ENCODE measurements around the gene XYLT1. TPM values are rescaled to one million over a fixed set of nuclear protein-coding genes. Genes with fewer than 3 reads are reported as not detected.
"Not testable (repeated sequence)": the region's sequence is repeated elsewhere in the genome, so short reads cannot be mapped to it uniquely, and the experiment has no call there.

The XYLT1 gene
- total RNA-seq: 10 to 100 TPM; 21.4 to 22.6 TPM

- H3K9me3 Mint-ChIP-seq: no peaks in the 10 kb centered on the region
- H3K4me3 Mint-ChIP-seq: peak within 1 kb of the TSS; percentile 90
- peak within 1 kb of the TSS; percentile 94 for H3K27ac Mint-ChIP-seq
- peaks cover 35% of the 10 kb centered on the region for H3K4me1 Mint-ChIP-seq
- H3K36me3 Mint-ChIP-seq (ENCODE audit: low read depth): peaks cover 32% of the 10 kb centered on the region
- H3K27me3 Mint-ChIP-seq: no peaks in the 10 kb centered on the region
- ATAC-seq (replicated peaks): peak; percentile 81
These were observed at the start of gene XYLT1 for GRCh38 chr16:17470908-17471718. Gene XYLT1, minus strand, starts transcription at chr16:17470960. Its CDS starts 164 bp downstream, at chr16:17470796.

- H3K4me3 Mint-ChIP-seq: no peak overlapping the region
- H3K36me3 Mint-ChIP-seq (ENCODE audit: low read depth): no peaks in the 10 kb centered on the region
These were observed 49.4 kb upstream of the XYLT1 start for GRCh38 chr16:17520111-17520510.

GRCh38 chr16:17519101-17519955 lies 48.6 kb upstream of the XYLT1 start:
- no peak overlapping the region for H3K27ac Mint-ChIP-seq
- ATAC-seq (replicated peaks): no peak
- H3K27me3 Mint-ChIP-seq: peaks cover 10% of the 10 kb centered on the region

More at GRCh38 chr16:17520111-17520510, 49.4 kb upstream of the XYLT1 start:
- ATAC-seq (replicated peaks): no peak
- Mint-ChIP-seq H3K4me1 (no peaks in the 10 kb centered on the region), H3K27ac (no peak overlapping the region), H3K9me3 (no peaks in the 10 kb centered on the region), H3K27me3 (peaks cover 10% of the 10 kb centered on the region)

GRCh38 chr16:17518441-17518840 lies 47.7 kb upstream of the XYLT1 start:
- Mint-ChIP-seq H3K27ac (no peak overlapping the region), H3K9me3 (no peaks in the 10 kb centered on the region), H3K4me1 (no peaks in the 10 kb centered on the region), H3K4me3 (no peak overlapping the region), H3K36me3 (ENCODE audit: low read depth) (no peaks in the 10 kb centered on the region), H3K27me3 (peaks cover 14% of the 10 kb centered on the region)
- no peak for ATAC-seq (replicated peaks)

More at GRCh38 chr16:17519101-17519955, 48.6 kb upstream of the XYLT1 start:
- H3K4me3 Mint-ChIP-seq: no peak overlapping the region
- H3K4me1 Mint-ChIP-seq: no peaks in the 10 kb centered on the region
- no peaks in the 10 kb centered on the region for H3K36me3 Mint-ChIP-seq (ENCODE audit: low read depth)
- H3K9me3 Mint-ChIP-seq: no peaks in the 10 kb centered on the region

GRCh38 chr16:17515421-17516210 lies 44.9 kb upstream of the XYLT1 start:
- no peak for ATAC-seq (replicated peaks)
- H3K4me3 Mint-ChIP-seq: no peak overlapping the region
- no peaks in the 10 kb centered on the region for H3K9me3 Mint-ChIP-seq
- no peaks in the 10 kb centered on the region for H3K4me1 Mint-ChIP-seq
- H3K27ac Mint-ChIP-seq: no peak overlapping the region
- peaks cover 8% of the 10 kb centered on the region for H3K27me3 Mint-ChIP-seq
- H3K36me3 Mint-ChIP-seq (ENCODE audit: low read depth): no peaks in the 10 kb centered on the region

- Mint-ChIP-seq H3K27ac (no peak overlapping the region), H3K36me3 (ENCODE audit: low read depth) (no peaks in the 10 kb centered on the region), H3K4me3 (no peak overlapping the region), H3K9me3 (peaks cover 4% of the 10 kb centered on the region), H3K27me3 (peaks cover 11% of the 10 kb centered on the region), H3K4me1 (no peaks in the 10 kb centered on the region)
- ATAC-seq (replicated peaks): no peak
These were observed 42.0 kb upstream of the XYLT1 start for GRCh38 chr16:17512636-17513220.

- H3K9me3 Mint-ChIP-seq: peaks cover 4% of the 10 kb centered on the region
- ATAC-seq (replicated peaks): no peak
- no peak overlapping the region for H3K27ac Mint-ChIP-seq
- no peak overlapping the region for H3K4me3 Mint-ChIP-seq
- no peaks in the 10 kb centered on the region for H3K36me3 Mint-ChIP-seq (ENCODE audit: low read depth)
- peaks cover 9% of the 10 kb centered on the region for H3K27me3 Mint-ChIP-seq
- H3K4me1 Mint-ChIP-seq: no peaks in the 10 kb centered on the region
These were observed 40.6 kb upstream of the XYLT1 start for GRCh38 chr16:17511340-17511739.

- H3K4me3 Mint-ChIP-seq: no peak overlapping the region
- no peaks in the 10 kb centered on the region for H3K4me1 Mint-ChIP-seq
- H3K9me3 Mint-ChIP-seq: peaks cover 4% of the 10 kb centered on the region
- no peak overlapping the region for H3K27ac Mint-ChIP-seq
- no peaks in the 10 kb centered on the region for H3K36me3 Mint-ChIP-seq (ENCODE audit: low read depth)
- H3K27me3 Mint-ChIP-seq: peaks cover 7% of the 10 kb centered on the region
- no peak for ATAC-seq (replicated peaks)
These were observed 39.8 kb upstream of the XYLT1 start for GRCh38 chr16:17510567-17510966.

- Mint-ChIP-seq H3K27me3 (peaks cover 6% of the 10 kb centered on the region), H3K4me3 (no peak overlapping the region), H3K27ac (no peak overlapping the region)
These were observed 38.4 kb upstream of the XYLT1 start for GRCh38 chr16:17509194-17509593.

GRCh38 chr16:17508303-17508702 lies 37.5 kb upstream of the XYLT1 start:
- Mint-ChIP-seq H3K4me1 (no peaks in the 10 kb centered on the region), H3K4me3 (no peak overlapping the region), H3K27ac (no peak overlapping the region), H3K9me3 (peaks cover 4% of the 10 kb centered on the region), H3K36me3 (ENCODE audit: low read depth) (no peaks in the 10 kb centered on the region), H3K27me3 (peaks cover 3% of the 10 kb centered on the region)
- no peak for ATAC-seq (replicated peaks)

More at GRCh38 chr16:17509194-17509593, 38.4 kb upstream of the XYLT1 start:
- H3K36me3 Mint-ChIP-seq (ENCODE audit: low read depth): no peaks in the 10 kb centered on the region
- peaks cover 4% of the 10 kb centered on the region for H3K9me3 Mint-ChIP-seq
- ATAC-seq (replicated peaks): no peak
- H3K4me1 Mint-ChIP-seq: no peaks in the 10 kb centered on the region

GRCh38 chr16:17507516-17507915 lies 36.8 kb upstream of the XYLT1 start:
- H3K27ac Mint-ChIP-seq; H3K4me3 Mint-ChIP-seq; H3K9me3 Mint-ChIP-seq; H3K27me3 Mint-ChIP-seq; H3K36me3 Mint-ChIP-seq (ENCODE audit: low read depth); H3K4me1 Mint-ChIP-seq; ATAC-seq (replicated peaks): not testable (repeated sequence)

- not testable (repeated sequence) for H3K36me3 Mint-ChIP-seq (ENCODE audit: low read depth); H3K27ac Mint-ChIP-seq
These were observed 35.1 kb upstream of the XYLT1 start for GRCh38 chr16:17505828-17506227.

GRCh38 chr16:17504050-17504449 lies 33.3 kb upstream of the XYLT1 start:
- no peaks in the 10 kb centered on the region for H3K36me3 Mint-ChIP-seq (ENCODE audit: low read depth)

More at GRCh38 chr16:17505828-17506227, 35.1 kb upstream of the XYLT1 start:
- H3K4me1 Mint-ChIP-seq; H3K27me3 Mint-ChIP-seq; H3K9me3 Mint-ChIP-seq; H3K4me3 Mint-ChIP-seq; ATAC-seq (replicated peaks): not testable (repeated sequence)

GRCh38 chr16:17503331-17503730 lies 32.6 kb upstream of the XYLT1 start:
- H3K9me3 Mint-ChIP-seq: no peaks in the 10 kb centered on the region
- H3K4me3 Mint-ChIP-seq: no peak overlapping the region
- no peak for ATAC-seq (replicated peaks)
- peaks cover 4% of the 10 kb centered on the region for H3K27me3 Mint-ChIP-seq
- no peaks in the 10 kb centered on the region for H3K4me1 Mint-ChIP-seq
- no peak overlapping the region for H3K27ac Mint-ChIP-seq
- no peaks in the 10 kb centered on the region for H3K36me3 Mint-ChIP-seq (ENCODE audit: low read depth)

More at GRCh38 chr16:17504050-17504449, 33.3 kb upstream of the XYLT1 start:
- Mint-ChIP-seq H3K27me3 (peaks cover 6% of the 10 kb centered on the region), H3K4me3 (no peak overlapping the region), H3K9me3 (peaks cover 2% of the 10 kb centered on the region), H3K27ac (no peak overlapping the region), H3K4me1 (no peaks in the 10 kb centered on the region)
- no peak for ATAC-seq (replicated peaks)
